Measurements from ENCODE around the gene CEP112. TPM values are rescaled to one million over a fixed set of nuclear protein-coding genes. Genes with fewer than 3 reads are reported as not detected.
A peak's percentile ranks its signal among the peaks of the same experiment; 100 is the strongest.

CEP112 gene
- total and polyA plus RNA-seq, 2 donors = 4.6 to 8.5 TPM

DNA sequence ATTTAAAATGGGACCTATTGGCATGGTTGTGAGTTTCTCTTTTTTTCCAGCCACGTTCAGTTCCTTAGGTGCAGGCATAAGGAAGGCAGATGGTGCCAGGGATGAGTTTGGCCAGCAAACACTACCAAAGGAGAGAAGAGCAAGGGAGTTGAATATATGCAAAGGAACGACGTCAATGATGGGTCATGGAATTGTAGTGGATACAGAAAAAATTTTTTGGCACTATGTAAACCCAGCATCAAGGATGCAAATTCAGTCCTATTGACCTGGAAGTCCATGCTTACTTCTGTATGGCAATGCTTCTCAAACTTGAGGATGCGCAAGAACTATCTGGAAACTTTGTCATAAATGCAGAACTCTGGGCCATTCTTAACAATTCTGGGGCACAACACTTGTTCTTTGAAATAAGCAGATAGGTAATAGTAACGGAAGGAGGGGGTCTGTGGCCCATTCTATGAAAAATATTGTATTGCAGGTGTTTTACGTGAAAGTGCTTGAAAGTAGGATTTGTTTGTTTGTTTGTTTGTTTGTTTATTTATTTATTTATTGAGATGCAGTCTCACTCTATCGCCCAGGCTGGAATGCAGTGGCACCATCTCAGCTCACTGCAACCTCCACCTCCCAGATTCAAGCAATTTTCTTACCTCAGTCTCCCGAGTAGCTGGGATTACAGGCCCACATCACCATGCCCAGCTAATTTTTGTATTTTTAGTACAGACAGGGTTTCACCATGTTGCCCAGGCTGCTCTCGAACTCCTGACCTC lies 19.3 kb upstream of the CEP112 start:
- H3K4me3 ChIP-seq (ENCODE audit: low read length in 2 of 2) = no peak overlapping the region
- H3K36me3 ChIP-seq (ENCODE audit: control insufficient read depth in 2 of 2, insufficient read depth in 2 of 2, low read length in 1 of 2) = no peaks in the 10 kb centered on the region
- DNase-seq (ENCODE audit: low read depth in 6 of 9, low spot score in 9 of 9) = no peak
- no peak overlapping the region for H3K27ac ChIP-seq (ENCODE audit: low read depth in 1 of 2, low read length in 1 of 2)
- no peaks in the 10 kb centered on the region for H3K4me1 ChIP-seq (ENCODE audit: control insufficient read depth in 2 of 2, insufficient read depth in 2 of 2, low read length in 2 of 2)
- H3K9me3 ChIP-seq (ENCODE audit: control insufficient read depth in 2 of 2, insufficient read depth in 1 of 2, low read length in 1 of 2) = no peaks in the 10 kb centered on the region
- no peaks in the 10 kb centered on the region for H3K27me3 ChIP-seq (ENCODE audit: control insufficient read depth in 2 of 2, insufficient read depth in 1 of 2, low read length in 1 of 2)
- WGBS = 96% methylated on average over 9 of the region's 9 CpGs

- WGBS = over 99% methylated on average over 2 of the region's 2 CpGs
- no peak for DNase-seq (ENCODE audit: low read depth in 6 of 9, low spot score in 9 of 9)
- no peaks in the 10 kb centered on the region for H3K9me3 ChIP-seq (ENCODE audit: control insufficient read depth in 2 of 2, insufficient read depth in 1 of 2, low read length in 1 of 2)
- H3K4me3 ChIP-seq (ENCODE audit: low read length in 2 of 2) = no peak overlapping the region
- H3K36me3 ChIP-seq (ENCODE audit: control insufficient read depth in 2 of 2, insufficient read depth in 2 of 2, low read length in 1 of 2) = no peaks in the 10 kb centered on the region
- no peaks in the 10 kb centered on the region for H3K4me1 ChIP-seq (ENCODE audit: control insufficient read depth in 2 of 2, insufficient read depth in 2 of 2, low read length in 2 of 2)
- no peak overlapping the region for H3K27ac ChIP-seq (ENCODE audit: low read depth in 1 of 2, low read length in 1 of 2)
- H3K27me3 ChIP-seq (ENCODE audit: control insufficient read depth in 2 of 2, insufficient read depth in 1 of 2, low read length in 1 of 2) = no peaks in the 10 kb centered on the region
Measured at GRCh38 chr17:66210208-66210574, 18.3 kb upstream of the CEP112 start.

- H3K27me3 ChIP-seq (ENCODE audit: control insufficient read depth in 2 of 2, insufficient read depth in 1 of 2, low read length in 1 of 2) = peaks cover 0 to 2% of the 10 kb centered on the region in 2 donors
- H3K4me3 ChIP-seq (ENCODE audit: low read length in 2 of 2) = no peak overlapping the region
- peaks cover 0 to 7% of the 10 kb centered on the region in 2 donors for H3K9me3 ChIP-seq (ENCODE audit: control insufficient read depth in 2 of 2, insufficient read depth in 1 of 2, low read length in 1 of 2)
- no peak for DNase-seq (ENCODE audit: low read depth in 6 of 9, low spot score in 9 of 9)
- no peaks in the 10 kb centered on the region for H3K36me3 ChIP-seq (ENCODE audit: control insufficient read depth in 2 of 2, insufficient read depth in 2 of 2, low read length in 1 of 2)
- no peaks in the 10 kb centered on the region for H3K4me1 ChIP-seq (ENCODE audit: control insufficient read depth in 2 of 2, insufficient read depth in 2 of 2, low read length in 2 of 2)
- no peak overlapping the region for H3K27ac ChIP-seq (ENCODE audit: low read depth in 1 of 2, low read length in 1 of 2)
Measured at GRCh38 chr17:66207936-66208335, 16.0 kb upstream of the CEP112 start.

DNA sequence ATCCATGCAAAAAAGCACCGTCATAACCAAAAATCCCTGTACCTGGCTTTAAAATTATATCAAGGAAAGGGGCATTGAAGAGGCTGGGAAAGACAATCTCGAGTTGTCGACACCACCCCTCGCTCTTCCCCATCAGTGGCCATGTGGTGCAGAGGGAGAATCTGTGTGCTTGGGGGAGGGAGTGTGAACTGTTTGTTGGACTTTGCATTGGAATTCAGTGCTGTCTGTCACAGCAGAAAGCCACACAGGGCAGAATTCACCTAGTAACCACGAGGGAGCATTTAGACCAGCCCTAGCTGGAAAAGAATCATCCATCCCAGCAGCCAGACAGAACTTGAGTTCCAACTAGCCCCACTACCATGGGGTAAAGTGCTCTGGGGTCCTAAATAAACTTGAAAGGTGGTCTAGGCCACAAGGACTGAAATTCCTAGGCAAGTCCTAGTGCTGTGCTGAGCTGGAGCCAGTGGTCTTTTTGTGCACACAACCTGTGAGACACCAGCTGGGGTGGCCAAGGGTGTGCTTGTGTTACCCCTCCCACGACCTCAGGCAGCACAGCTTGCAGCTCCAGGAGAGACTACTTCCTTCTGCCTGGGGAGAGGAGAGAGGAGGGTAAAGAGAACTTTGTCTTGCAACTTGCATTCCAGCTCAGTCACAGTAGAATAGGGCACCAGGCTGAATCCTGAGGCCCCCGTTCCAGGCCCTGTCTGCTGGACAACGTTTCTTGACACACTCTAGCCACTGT lies 11.5 kb upstream of the CEP112 start:
- 93% methylated on average over 8 of the region's 8 CpGs for WGBS
- H3K27me3 ChIP-seq (ENCODE audit: control insufficient read depth in 2 of 2, insufficient read depth in 1 of 2, low read length in 1 of 2) = peaks cover 0 to 2% of the 10 kb centered on the region in 2 donors
- DNase-seq (ENCODE audit: low read depth in 6 of 9, low spot score in 9 of 9) = no peak

DNA sequence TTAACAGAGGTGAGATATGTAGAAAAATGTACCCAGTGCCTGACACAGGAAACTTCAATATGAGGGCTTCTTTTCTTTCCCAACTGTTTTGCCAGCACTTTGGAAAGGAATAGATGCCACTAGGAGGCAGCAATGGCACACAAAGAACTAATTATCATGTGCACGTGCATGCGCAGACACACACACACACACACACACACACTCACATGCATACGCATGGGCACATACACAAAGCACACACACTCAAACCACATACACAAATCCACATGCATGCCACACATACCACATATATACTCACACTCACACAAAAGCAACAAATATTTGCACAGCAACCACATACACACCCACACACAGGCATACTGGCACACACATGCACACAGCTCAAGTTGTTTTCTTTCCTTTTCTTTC lies 8.8 kb upstream of the CEP112 start:
- no peaks in the 10 kb centered on the region for H3K36me3 ChIP-seq (ENCODE audit: control insufficient read depth in 2 of 2, insufficient read depth in 2 of 2, low read length in 1 of 2)
- peaks cover 0 to 7% of the 10 kb centered on the region in 2 donors for H3K9me3 ChIP-seq (ENCODE audit: control insufficient read depth in 2 of 2, insufficient read depth in 1 of 2, low read length in 1 of 2)
- H3K27ac ChIP-seq (ENCODE audit: low read depth in 1 of 2, low read length in 1 of 2) = no peak overlapping the region
- DNase-seq (ENCODE audit: low read depth in 6 of 9, low spot score in 9 of 9) = peak in 8 of 9 donors; percentile 18 to 75 (median 46)
- H3K4me3 ChIP-seq (ENCODE audit: low read length in 2 of 2) = no peak overlapping the region
- H3K4me1 ChIP-seq (ENCODE audit: control insufficient read depth in 2 of 2, insufficient read depth in 2 of 2, low read length in 2 of 2) = peaks cover 0 to 11% of the 10 kb centered on the region in 2 donors
- WGBS = 9% methylated on average over 3 of the region's 3 CpGs
- H3K27me3 ChIP-seq (ENCODE audit: control insufficient read depth in 2 of 2, insufficient read depth in 1 of 2, low read length in 1 of 2) = peaks cover 0 to 2% of the 10 kb centered on the region in 2 donors

More for the DNA sequence above, 11.5 kb upstream of the CEP112 start:
- Histone ChIP-seq H3K4me3 (ENCODE audit: low read length in 2 of 2) (no peak overlapping the region), H3K27ac (ENCODE audit: low read depth in 1 of 2, low read length in 1 of 2) (no peak overlapping the region), H3K9me3 (ENCODE audit: control insufficient read depth in 2 of 2, insufficient read depth in 1 of 2, low read length in 1 of 2) (peaks cover 0 to 7% of the 10 kb centered on the region in 2 donors), H3K36me3 (ENCODE audit: control insufficient read depth in 2 of 2, insufficient read depth in 2 of 2, low read length in 1 of 2) (no peaks in the 10 kb centered on the region), H3K4me1 (ENCODE audit: control insufficient read depth in 2 of 2, insufficient read depth in 2 of 2, low read length in 2 of 2) (peaks cover 0 to 11% of the 10 kb centered on the region in 2 donors)

DNA sequence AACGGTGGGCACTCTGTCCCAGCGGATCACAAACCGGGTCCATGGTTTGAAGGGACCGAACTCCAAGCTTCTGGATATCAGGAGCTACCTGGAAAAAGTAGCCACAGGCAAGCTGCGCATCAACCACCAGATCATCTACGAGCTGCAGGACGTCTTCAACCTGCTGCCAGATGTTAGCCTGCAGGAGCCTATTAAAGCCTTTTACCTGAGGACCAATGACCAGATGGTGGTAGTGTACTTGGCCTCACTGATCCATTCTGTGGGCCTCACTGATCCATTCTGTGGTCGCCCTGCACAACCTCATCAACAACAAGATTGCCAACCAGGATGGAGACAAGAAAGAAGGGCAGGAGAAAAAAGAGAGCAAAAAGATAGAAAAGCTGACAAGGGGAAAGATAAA lies 6.3 kb upstream of the CEP112 start:
- DNase-seq (ENCODE audit: low read depth in 6 of 9, low spot score in 9 of 9) = no peak
- Histone ChIP-seq H3K27me3 (ENCODE audit: control insufficient read depth in 2 of 2, insufficient read depth in 1 of 2, low read length in 1 of 2) (peaks cover 0 to under 1% of the 10 kb centered on the region in 2 donors), H3K4me1 (ENCODE audit: control insufficient read depth in 2 of 2, insufficient read depth in 2 of 2, low read length in 2 of 2) (peaks cover 0 to 11% of the 10 kb centered on the region in 2 donors), H3K36me3 (ENCODE audit: control insufficient read depth in 2 of 2, insufficient read depth in 2 of 2, low read length in 1 of 2) (no peaks in the 10 kb centered on the region), H3K4me3 (ENCODE audit: low read length in 2 of 2) (no peak overlapping the region), H3K27ac (ENCODE audit: low read depth in 1 of 2, low read length in 1 of 2) (no peak overlapping the region), H3K9me3 (ENCODE audit: control insufficient read depth in 2 of 2, insufficient read depth in 1 of 2, low read length in 1 of 2) (no peaks in the 10 kb centered on the region)
- WGBS = 97% methylated on average over 8 of the region's 8 CpGs

DNA sequence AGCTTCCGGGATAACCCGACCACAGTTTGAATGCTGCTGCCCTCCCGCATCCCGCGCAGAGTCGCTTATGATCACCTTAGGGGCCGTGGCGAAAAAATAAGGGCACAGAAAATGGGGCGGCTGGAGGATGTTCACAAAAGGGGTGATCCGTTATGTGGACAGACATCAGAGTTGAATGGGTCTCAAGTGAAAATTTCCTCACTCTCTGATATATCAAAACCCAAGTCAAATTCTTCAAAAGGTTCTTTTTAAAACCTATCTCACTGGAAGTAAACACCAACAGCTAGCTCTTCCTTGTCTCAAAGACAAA lies 400 bp upstream of the CEP112 start:
- Histone ChIP-seq H3K4me3 (ENCODE audit: low read length in 2 of 2) (peak overlapping the region; percentile 55 to 82), H3K36me3 (ENCODE audit: control insufficient read depth in 2 of 2, insufficient read depth in 2 of 2, low read length in 1 of 2) (no peaks in the 10 kb centered on the region), H3K27ac (ENCODE audit: low read depth in 1 of 2, low read length in 1 of 2) (peak overlapping the region; percentile 36 to 64), H3K9me3 (ENCODE audit: control insufficient read depth in 2 of 2, insufficient read depth in 1 of 2, low read length in 1 of 2) (no peaks in the 10 kb centered on the region), H3K4me1 (ENCODE audit: control insufficient read depth in 2 of 2, insufficient read depth in 2 of 2, low read length in 2 of 2) (peaks cover 7 to 16% of the 10 kb centered on the region in 2 donors), H3K27me3 (ENCODE audit: control insufficient read depth in 2 of 2, insufficient read depth in 1 of 2, low read length in 1 of 2) (no peaks in the 10 kb centered on the region)
- 6% methylated on average over 10 of the region's 10 CpGs for WGBS
- DNase-seq (ENCODE audit: low read depth in 6 of 9, low spot score in 9 of 9) = no peak

DNA sequence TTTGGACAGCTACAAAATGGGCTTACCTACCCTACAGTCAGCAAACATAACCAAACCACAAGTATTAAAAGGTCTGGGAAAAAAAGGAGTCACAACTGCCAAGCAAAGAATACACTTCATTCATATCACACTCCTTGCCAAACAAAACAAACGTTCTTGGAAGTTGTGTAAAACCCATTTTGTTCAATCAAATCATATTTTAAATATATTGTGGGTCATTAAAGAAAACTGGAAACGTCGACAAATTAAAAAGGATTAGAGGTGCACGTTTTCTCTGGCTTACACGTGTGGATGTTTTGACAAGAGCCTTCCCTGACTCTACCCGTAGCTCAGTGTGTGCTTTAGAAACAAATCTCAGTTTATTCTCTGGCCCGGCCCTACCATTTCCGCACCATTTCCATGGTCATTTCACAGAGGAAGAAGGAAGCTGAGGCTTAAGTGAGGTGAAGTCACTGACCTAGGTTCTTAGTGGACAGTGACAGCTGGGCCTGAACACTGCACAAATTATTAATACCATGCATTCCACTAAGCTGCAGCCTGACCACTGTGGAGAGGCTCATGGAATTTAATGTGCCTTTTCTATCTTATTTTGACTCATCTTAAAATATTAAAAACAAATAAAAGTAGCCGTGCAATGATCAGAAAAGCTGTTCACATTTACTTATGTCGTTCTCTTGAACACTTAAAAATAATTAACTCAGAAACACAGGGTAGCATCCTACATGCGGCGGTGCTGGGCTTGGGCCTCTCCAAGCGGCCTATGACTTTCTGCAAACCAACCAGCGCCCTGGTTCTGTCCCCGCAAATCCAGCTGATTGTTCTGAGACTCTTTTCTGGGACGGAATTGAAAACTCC lies 968 bp downstream of the CEP112 start:
- no peak for DNase-seq (ENCODE audit: low read depth in 6 of 9, low spot score in 9 of 9)
- Histone ChIP-seq H3K4me3 (ENCODE audit: low read length in 2 of 2) (peak overlapping the region; percentile 55 to 82), H3K36me3 (ENCODE audit: control insufficient read depth in 2 of 2, insufficient read depth in 2 of 2, low read length in 1 of 2) (no peaks in the 10 kb centered on the region), H3K4me1 (ENCODE audit: control insufficient read depth in 2 of 2, insufficient read depth in 2 of 2, low read length in 2 of 2) (peaks cover 7 to 16% of the 10 kb centered on the region in 2 donors), H3K27ac (ENCODE audit: low read depth in 1 of 2, low read length in 1 of 2) (peak overlapping the region; percentile 12 to 58), H3K9me3 (ENCODE audit: control insufficient read depth in 2 of 2, insufficient read depth in 1 of 2, low read length in 1 of 2) (no peaks in the 10 kb centered on the region), H3K27me3 (ENCODE audit: control insufficient read depth in 2 of 2, insufficient read depth in 1 of 2, low read length in 1 of 2) (no peaks in the 10 kb centered on the region)
- 65% methylated on average over 16 of the region's 16 CpGs for WGBS

- no peak for DNase-seq (ENCODE audit: low read depth in 6 of 9, low spot score in 9 of 9)
- WGBS = 93% methylated on average over 2 of the region's 2 CpGs
- H3K4me3 ChIP-seq (ENCODE audit: low read length in 2 of 2) = no peak overlapping the region
Measured at GRCh38 chr17:66187718-66188117, 4.2 kb downstream of the CEP112 start.

More at GRCh38 chr17:66187718-66188117, 4.2 kb downstream of the CEP112 start:
- no peaks in the 10 kb centered on the region for H3K27me3 ChIP-seq (ENCODE audit: control insufficient read depth in 2 of 2, insufficient read depth in 1 of 2, low read length in 1 of 2)
- H3K9me3 ChIP-seq (ENCODE audit: control insufficient read depth in 2 of 2, insufficient read depth in 1 of 2, low read length in 1 of 2) = no peaks in the 10 kb centered on the region
- no peaks in the 10 kb centered on the region for H3K36me3 ChIP-seq (ENCODE audit: control insufficient read depth in 2 of 2, insufficient read depth in 2 of 2, low read length in 1 of 2)
- H3K27ac ChIP-seq (ENCODE audit: low read depth in 1 of 2, low read length in 1 of 2) = no peak overlapping the region
- peaks cover 7 to 13% of the 10 kb centered on the region in 2 donors for H3K4me1 ChIP-seq (ENCODE audit: control insufficient read depth in 2 of 2, insufficient read depth in 2 of 2, low read length in 2 of 2)

All from thymus (tissue), 11 donors.